HG03139 (cell line): Measurements from ENCODE around the gene TMEM131.
"Not testable (repeated sequence)": the region's sequence is repeated elsewhere in the genome, so short reads cannot be mapped to it uniquely, and the experiment has no call there.

Source experiments
- ATAC-seq: cut with Tn5 transposase; IDR thresholded peaks from one replicate; pipeline ENCODE4 v1.9.1; 2021; ENCODE audit not compliant: unreplicated experiment

TMEM131 gene

DNA sequence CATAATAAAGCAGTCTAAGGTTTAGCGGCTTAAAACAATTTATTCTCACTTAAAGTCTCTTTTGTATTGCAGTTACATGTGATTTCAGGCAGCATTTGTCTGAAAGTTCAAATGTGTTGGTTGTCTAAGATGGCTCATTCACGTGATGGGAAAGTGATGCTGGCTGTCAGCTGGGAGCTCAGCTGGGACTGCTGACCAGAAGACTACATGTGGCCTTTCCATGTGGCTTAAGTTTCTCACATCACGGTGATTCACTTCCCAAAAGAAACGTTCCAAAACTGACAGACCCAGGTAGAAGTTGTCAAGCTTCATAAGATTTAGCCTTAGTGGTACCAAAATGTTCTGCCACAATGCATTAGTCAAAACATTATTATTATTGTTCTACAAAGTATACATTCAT lies 76.9 kb downstream of the TMEM131 start:
- ATAC-seq: no peak

DNA sequence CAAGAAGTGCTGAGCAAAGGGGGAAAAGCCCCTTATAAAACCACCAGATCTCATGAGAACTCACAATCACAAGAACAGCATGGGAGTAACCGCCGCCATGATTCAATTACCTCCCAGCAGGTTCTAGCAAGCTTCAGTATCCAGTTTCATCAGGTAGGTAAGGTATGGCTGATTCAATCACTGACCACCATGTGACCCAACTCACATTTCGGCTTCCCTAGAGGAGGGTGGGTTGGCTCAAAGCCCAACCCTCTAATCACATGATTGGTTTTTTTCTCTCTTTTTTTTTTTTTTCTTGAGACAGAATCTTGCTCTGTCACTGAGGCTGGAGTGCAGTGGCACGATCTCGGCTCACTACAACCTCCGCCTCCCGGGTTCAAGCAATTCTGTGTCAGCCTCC lies 78.1 kb downstream of the TMEM131 start:
- ATAC-seq: not testable (repeated sequence)

DNA sequence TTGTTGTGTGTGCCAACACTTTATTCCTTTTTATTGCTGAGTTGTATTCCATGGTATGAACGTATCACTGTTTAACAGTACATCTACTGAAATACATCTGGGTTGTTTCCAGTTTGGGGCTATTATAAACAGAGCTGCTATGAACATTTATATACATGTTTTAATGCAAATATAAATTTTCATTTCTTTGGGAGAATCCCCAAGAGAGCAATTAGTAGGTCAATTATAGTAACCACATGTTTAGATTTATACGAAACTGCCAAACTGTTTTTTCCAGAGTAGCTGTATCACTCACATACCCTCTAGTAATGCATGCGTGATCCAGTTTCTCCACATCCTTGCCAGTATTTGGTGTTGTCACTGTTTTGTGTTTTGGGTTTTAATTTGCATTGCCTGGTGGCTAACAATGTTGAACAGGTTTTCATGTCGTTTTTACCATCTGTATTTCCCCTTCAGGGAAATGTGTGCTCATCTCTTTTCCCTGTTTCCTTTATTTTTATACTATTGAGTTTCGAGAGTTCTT lies 81.0 kb downstream of the TMEM131 start:
- no peak for ATAC-seq

DNA sequence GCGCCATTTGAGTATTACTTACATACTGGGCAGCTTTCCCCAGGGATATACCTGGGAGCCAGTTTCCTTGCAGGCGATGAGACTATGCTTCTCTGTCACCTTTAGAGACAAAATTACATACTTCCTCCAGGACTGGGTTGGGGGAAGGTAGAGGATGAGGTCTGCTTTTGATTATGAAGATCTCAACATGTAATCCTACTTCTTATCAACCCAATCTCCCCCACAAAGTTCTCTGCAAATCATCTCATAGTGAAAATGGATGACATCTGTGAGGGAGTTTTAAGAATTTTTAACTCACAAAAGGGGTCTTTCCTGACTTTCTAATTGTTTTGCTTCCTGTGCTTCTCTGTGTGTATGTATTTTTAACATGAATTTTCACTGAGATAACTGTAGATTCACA lies 81.9 kb downstream of the TMEM131 start:
- no peak for ATAC-seq

DNA sequence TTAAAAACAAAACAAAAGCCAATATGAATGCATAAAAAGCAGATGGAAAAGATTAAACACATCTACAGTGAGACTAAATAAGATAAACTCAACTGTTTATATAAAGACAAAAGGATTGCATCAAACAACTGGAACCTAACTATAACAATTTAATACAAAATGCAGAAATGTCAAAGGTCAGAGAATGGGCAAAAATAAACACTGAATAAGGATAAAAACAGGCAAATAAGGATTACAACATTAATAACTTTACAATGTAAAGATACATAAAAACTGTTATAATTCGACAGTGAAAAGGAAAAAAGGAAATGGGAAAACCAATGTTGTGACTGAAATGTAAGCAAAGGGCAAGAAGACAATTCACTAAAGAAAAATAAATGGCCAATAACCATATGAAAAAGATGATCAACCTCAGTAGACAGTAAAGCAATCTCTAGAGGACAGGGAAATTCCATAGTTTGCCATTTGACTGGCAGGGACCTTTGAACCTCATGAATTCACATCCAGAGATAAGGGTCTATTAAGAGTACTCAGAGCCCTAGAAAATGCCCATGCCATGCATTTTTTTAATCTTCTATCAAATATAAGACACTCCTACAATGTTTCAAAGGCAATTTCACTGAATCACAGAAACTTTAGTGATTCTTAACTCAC lies 83.7 kb downstream of the TMEM131 start:
- ATAC-seq: no peak

DNA sequence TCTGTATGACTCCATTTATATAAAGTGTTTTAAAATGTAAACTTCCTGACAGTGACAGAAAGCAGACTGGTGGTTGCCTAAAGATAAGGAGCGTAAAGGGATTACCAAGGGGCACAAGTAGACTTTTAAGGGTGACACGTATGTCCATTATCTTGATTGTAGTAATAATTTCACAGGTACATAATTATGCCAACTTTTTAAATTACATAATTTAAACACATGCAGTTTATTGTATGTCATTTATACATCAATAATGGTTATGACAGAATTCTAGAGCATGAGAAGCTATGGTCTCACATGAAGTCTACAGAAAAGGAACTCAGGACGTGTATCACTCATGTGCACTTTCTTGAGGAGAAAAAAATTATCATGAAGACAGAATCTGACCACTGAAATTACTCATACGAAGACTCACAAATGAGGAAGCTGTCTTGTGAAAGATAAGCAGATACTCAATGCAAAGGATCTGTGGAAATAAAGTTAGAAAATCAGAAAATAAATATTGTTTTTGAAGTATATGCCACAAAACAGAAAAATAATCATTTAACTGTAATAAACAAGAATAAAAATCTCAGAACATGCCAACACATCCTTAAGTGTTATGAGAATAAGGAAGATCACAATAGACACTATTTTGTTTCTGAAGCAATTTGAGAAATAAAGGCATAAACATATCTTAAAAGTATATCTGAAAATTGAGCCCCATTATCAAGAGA lies 84.4 kb downstream of the TMEM131 start:
- peak; percentile 45 for ATAC-seq

DNA sequence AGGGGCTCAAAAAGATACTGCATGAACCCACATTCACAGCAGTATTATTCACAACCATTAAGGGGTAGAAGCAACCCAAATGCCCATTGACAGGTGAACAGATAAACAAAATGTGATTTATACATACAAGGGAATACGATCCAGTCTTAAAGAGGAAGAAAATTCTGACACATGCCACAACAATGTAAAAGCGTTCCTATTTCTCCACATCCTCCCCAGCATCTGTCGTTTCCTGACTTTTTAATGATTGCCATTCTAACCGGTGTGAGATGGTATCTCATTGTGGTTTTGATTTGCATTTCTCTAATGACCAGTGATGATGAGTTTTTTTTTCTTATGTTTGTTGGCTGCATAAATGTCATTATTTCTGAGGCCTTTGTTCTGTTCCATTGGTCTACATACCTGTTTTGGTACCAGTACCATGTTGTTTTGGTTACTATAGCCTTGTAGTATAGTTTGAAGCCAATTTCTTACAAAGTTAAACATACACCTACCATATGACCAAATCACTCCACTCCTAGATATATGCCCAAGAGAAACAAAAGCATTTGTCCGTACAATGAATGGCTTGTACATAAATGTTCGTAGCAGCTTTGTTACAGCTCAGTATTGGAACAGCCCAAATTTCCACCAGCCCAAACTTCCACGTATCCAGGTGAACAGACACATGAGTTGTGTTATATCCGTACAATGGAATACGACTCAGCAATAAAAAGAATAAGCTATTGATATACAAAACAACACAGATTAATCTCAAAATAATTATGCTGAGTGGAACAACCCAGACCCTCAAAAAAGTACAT lies 85.1 kb downstream of the TMEM131 start:
- no peak for ATAC-seq

DNA sequence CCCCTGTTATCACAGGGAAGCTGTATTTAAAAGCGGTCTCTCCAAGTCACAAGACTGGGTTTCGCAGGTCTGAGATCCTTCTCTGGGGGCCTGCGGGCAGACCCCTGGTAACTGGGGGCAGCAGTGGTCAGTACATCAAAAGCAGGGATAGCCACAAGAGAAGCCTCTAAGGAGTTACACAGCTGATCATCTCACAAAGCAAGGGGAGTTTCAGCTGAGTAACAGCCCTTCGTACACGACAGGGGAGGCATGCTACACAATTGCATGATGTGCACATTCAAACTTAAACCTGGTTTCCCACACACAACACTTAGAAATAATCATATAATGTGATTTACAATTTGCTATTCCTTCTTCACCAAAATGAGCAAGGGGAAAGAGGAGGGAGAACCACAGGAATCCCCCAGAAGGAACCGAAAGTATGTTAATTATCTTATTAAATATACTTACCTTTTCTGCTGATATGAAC lies 87.5 kb downstream of the TMEM131 start:
- ATAC-seq: no peak

DNA sequence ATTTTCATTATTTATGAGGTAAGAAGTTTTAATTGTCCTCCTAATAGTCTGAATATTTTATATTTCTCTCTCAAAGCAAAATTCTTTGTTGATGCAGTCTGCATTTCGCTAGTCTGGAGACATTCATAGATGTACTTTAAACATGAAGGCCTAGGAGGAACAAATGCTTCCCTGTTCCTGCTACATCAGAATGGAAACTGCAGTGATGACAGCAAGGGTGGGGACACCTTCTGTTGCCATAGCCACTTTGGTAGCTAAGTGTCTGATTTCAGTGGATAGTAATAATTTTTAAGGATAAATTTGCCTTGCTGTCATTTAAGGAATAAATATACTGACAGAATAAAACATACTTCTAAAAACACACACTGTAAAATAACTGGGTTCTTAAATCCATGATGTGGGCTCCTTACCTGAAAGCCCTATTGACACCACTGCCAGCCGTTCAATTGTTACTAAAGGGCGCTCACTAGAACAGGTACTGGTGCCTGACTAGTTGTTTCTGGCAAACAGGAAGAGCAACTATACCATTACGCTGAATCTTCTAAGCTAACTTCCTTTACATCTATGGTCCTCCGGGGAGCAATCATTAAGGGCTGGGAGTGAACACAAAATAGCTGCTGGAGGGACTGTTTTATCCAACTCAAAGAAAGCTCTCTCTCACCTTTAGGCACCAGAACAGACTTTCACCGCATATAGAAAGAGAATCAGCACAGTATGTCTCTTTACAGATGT lies 88.2 kb downstream of the TMEM131 start:
- ATAC-seq: no peak

DNA sequence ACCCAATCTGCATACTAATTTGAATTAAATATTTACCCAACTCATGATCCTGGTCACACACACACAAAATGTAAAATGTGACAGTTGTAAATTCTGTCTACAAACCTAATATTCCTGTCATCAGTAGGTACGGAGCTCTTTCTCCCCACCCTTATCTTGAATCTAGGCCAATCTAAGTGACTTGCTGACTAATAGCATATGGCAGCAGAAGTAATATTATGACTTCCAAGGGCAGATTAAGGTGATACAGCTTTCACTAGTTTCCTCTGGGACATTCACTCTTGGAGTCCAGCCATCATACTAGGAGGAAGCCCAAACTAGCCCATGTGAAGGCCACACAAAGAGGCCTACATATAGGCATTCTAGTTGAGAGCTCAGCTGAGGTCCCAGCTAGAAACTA lies 89.4 kb downstream of the TMEM131 start:
- ATAC-seq: no peak

DNA sequence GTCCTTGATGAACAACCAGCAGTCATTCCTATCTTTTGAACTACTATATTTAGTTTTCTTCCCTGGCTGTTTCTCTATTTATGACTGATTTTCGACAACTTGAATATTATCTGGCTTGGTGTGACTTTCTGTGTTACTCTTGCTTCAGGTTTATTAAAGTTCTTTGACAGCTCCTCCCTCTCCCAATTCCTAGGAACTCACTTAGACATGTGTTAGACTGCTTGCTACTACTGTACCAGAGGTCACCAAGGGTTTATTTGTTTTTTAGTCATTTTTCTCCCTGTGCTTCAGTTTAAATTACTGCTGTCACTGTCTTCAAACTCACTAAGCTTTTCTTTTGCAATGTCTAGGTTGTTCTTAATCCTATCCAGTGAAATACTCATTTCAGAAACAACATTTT lies 90.5 kb downstream of the TMEM131 start:
- ATAC-seq: no peak

DNA sequence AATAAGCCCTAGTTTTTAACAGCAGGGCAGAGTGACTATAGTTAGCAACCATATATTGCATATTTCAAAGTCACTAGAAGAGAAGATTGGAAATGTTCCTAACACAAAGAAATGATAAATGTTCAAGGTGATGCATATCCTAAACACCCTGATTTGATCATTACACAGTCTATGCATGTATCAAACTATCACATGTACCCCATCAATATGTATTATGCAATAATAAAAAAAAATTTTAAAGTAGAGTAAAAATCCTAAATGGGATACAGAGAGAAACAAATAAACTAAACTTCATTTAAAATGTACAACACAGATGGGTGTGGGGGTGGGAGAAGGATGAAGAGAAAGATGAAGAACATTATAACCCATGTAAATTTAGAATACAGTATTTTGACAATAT lies 93.9 kb downstream of the TMEM131 start:
- no peak for ATAC-seq

DNA sequence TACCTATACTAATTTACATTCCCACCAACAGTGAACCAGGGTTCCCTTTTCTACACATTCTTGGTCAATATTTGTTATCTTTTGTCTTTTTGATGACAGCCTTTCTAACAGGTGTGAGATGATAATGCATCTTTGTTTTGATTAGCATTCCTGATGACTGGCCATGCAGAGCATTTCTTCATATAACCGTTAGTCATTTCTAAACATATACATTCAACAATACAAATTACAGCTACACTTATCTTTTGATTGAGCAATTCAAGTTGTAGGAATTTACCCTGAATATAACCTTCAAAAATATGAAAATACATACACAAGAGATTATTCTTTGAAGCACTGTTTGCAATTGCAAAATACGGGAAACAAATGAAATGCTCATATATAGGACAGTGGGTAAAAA lies 94.9 kb downstream of the TMEM131 start:
- ATAC-seq: no peak

DNA sequence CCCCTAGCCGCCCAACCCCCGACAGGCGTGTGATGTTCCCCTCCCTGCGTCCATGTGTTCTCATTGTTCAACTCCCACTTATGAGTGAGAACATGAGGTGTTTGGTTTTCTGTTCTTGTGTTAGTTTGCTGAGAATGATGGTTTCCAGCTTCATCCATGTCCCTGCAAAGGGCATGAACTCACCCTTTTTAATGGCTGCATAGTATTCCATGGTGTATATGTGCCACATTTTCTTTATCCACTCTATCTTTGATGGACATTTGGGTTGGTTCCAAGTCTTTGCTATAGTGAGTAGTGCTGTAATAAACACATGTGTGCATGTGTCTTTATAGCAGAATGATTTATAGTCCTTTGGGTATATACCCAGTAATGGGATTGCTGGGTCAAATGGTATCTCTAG lies 102.7 kb downstream of the TMEM131 start:
- ATAC-seq: not testable (repeated sequence)

DNA sequence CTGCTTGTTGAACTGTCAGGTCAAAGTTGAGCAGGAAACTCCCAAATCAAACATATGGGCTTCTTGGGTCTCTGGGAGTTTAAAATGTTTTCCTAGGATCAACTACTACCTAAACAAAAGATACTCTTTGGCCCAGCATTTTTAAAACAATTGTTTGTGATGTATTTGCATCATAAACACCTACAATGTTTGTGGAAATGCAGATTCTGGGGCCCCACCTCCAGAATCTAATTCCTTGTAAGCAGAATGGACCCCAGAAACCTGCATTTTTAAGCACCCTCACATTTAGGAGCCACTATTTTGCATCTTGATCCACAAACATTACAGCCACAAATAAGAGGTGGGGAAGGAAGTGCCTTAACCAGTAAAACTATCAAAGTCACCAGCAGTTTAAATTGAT lies 104.1 kb downstream of the TMEM131 start:
- ATAC-seq: no peak

DNA sequence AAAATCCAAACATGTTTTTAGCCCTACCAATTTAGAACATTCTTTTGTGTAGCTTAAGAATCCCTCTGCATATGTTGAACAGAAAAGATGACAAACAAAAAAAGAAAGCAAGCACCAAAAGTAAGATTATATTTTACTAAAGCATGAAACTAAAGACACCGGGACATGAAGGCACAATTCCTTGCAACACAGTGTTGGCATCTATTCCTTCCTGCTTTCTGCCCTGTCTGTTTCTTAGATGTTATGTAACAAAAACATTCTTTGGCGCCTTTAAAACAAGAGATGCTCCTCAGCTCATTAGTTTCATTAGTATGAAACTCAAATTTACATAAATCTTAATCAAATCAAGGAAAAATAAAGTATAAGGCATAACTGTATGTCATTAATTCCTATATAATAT lies 106.6 kb downstream of the TMEM131 start:
- ATAC-seq: no peak

DNA sequence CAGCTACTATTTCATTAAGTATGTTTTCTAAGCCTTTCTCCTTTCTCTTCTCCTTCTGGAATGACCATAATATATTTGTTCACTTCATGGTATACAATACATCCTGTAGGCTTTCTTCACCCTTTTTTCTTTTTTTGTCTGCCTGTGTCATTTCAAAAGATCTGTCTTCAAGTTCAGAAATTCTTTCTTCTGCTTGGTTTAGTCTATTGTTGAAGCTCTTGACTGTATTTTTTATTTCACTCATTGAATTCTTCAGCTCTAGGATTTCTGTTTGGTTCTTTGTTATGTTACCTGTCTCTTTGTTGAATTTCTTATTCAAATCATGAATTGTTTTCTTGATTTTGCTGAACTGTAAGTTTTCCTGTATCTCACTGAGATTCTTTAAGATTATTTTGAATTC lies 109.9 kb downstream of the TMEM131 start:
- ATAC-seq: no peak

DNA sequence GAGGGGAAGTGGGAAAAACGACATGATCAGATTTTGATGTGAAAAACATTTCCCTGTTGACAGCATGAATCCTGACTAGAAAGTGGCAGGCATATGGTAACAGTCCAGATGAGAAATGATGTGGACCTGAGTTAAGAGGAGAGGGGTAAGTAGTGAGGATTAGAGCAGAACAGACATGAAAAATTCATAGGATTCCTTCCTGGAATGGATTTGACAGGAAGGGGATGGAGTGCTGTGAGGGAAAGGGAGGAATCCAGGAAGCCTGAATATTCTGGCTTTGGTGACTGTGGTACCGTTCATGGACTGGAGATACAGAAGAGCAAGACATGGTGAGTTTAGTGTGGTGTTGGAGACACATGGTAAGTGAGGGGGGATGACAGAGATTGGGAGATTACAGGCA lies 115.4 kb downstream of the TMEM131 start:
- no peak for ATAC-seq

DNA sequence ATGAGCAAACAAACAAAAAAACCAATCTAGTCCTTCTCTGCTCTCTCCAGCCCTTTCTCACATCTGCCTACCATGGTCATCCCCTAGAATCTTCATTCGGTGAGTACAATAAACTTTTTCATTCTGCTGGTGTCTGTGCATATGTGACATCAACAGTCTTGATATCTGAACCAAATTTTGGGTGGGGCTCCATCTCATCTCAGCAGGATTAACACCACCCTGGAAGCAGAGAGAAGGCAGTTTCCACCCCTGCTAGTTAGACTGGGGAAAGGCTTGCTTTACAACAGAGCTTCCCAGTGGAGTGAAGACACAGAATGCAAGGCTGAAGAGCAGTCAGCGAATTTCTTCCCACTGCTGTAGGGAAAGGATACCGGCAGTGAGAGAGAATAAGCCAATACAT lies 116.9 kb downstream of the TMEM131 start:
- no peak for ATAC-seq

DNA sequence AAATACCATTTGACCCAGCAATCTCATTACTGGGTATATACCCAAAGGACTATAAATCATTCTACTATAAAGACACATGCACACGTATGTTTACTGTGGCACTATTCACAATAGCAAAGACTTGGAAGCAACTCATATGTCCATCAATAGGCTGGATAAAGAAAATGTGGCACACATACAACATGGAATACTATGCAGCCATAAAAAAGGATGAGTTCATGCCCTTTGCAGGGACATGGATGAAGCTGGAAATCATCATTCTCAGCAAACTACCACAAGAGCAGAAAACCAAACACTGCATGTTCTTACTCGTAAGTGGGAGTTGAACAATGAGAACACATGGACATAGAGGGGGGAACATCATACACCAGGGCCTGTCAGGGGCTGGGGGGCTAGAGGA lies 117.4 kb downstream of the TMEM131 start:
- ATAC-seq: not testable (repeated sequence)
